Hepatocyte (in vitro differentiated cells): Measurements from ENCODE around the gene VRK1. TPM values are rescaled to one million over a fixed set of nuclear protein-coding genes. Genes with fewer than 3 reads are reported as not detected.

Source experiments
- DNase-seq: peaks from one replicate; pipeline ENCODE4 v3.0.0-alpha.2; 2016; ENCODE audit warnings: low spot score
- H2AFZ ChIP-seq: fragments of 200-600 bp; sonication (generic); 2 replicates; pipeline ENCODE4 v1.6.0; 2016; ENCODE audit warnings: antibody characterized with exemption, mild to moderate bottlenecking
- H3K27ac ChIP-seq: fragments of 200-600 bp; sonication (generic); 2 replicates; pipeline ENCODE4 v1.5.1; 2016; ENCODE audit warnings: mild to moderate bottlenecking
- H3K27me3 ChIP-seq: fragments of 200-600 bp; sonication (generic); 2 replicates; pipeline ENCODE4 v1.6.1; 2016
- H3K36me3 ChIP-seq: fragments of 200-600 bp; sonication (generic); replicated peaks from 2 replicates; pipeline ENCODE4 v1.5.1; 2016; ENCODE audit warnings: low read depth; ENCODE audit not compliant: insufficient read depth
- H3K4me1 ChIP-seq: fragments of 200-600 bp; sonication (generic); 2 replicates; pipeline ENCODE4 v1.5.1; 2016; ENCODE audit warnings: mild to moderate bottlenecking, moderate library complexity; ENCODE audit not compliant: insufficient read depth
- H3K4me2 ChIP-seq: fragments of 200-600 bp; sonication (generic); 2 replicates; pipeline ENCODE4 v1.6.0; 2016
- H3K4me3 ChIP-seq: fragments of 200-600 bp; sonication (generic); 2 replicates; pipeline ENCODE4 v1.5.1; 2016; ENCODE audit warnings: mild to moderate bottlenecking
- H3K79me2 ChIP-seq: fragments of 200-600 bp; sonication (generic); 2 replicates; pipeline ENCODE4 v1.6.0; 2017; ENCODE audit warnings: mild to moderate bottlenecking
- H3K9me2 ChIP-seq: fragments of 200-600 bp; sonication (generic); replicated peaks from 2 replicates; pipeline ENCODE4 v1.6.0; 2017; ENCODE audit warnings: mild to moderate bottlenecking; ENCODE audit not compliant: insufficient read depth
- H3K9me3 ChIP-seq: fragments of 200-600 bp; sonication (generic); 2 replicates; pipeline ENCODE4 v1.5.1; 2016; ENCODE audit warnings: low read depth, mild to moderate bottlenecking
- H4K20me1 ChIP-seq: fragments of 200-600 bp; sonication (generic); 2 replicates; pipeline ENCODE4 v1.6.0; 2016; ENCODE audit warnings: mild to moderate bottlenecking; ENCODE audit not compliant: insufficient read depth, poor library complexity, severe bottlenecking
- EZH2 ChIP-seq: fragments of 200-600 bp; sonication (generic); IDR thresholded peaks from 2 replicates; pipeline ENCODE4 v1.6.1; 2016; ENCODE audit warnings: antibody characterized with exemption, mild to moderate bottlenecking, borderline replicate concordance
- EZH2phosphoT487 ChIP-seq: fragments of 200-600 bp; sonication (generic); IDR thresholded peaks from one replicate; pipeline ENCODE4 v1.6.1; 2018; ENCODE audit warnings: antibody characterized with exemption, mild to moderate bottlenecking, low read depth, moderate library complexity; ENCODE audit not compliant: unreplicated experiment, severe bottlenecking
- WGBS: methylation state at CpG from one replicate; pipeline ENCODE4 v1.1.6; 2016; ENCODE audit warnings: low lambda C conversion rate; ENCODE audit errors: missing lambda C conversion rate; 5-methylcytosine and 5-hydroxymethylcytosine counted together
- polyA plus RNA-seq: library from polyadenylated mRNA; unstranded; fragments of >200 nt; fragmentation: Nextera tagmentation; extraction: Ambion mirVana; gene quantifications from 2 replicates; pipeline ENCODE4 v1.2.1, GENCODE V29; 2016
- total RNA-seq: library from RNA; depleted of rRNA; stranded (reverse); fragments of >200 nt; gene quantifications from 2 replicates; pipeline ENCODE4 v1.2.3, GENCODE V29; 2014
- TF ChIP-seq, protein P1 (sequence below): fragments of 200-600 bp; sonication (generic); IDR thresholded peaks from 2 replicates; pipeline ENCODE4 v1.5.1; 2016; ENCODE audit warnings: antibody characterized with exemption, mild to moderate bottlenecking; ENCODE audit not compliant: poor library complexity

VRK1 gene
- total and polyA plus RNA-seq, 2 experiments from 2014 or later: 16.5 to 21.5 TPM

GRCh38 chr14:96798956-96799355 is 1.8 kb downstream of the VRK1 start:
- Histone ChIP-seq H2AFZ (no peak overlapping the region), H3K9me2 (no peaks in the 10 kb centered on the region), H3K79me2 (peaks cover 61% of the 10 kb centered on the region), H3K36me3 (no peaks in the 10 kb centered on the region), H3K4me1 (no peaks in the 10 kb centered on the region), H3K4me2 (no peak overlapping the region), H3K27ac (no peak overlapping the region), H4K20me1 (peaks cover 4% of the 10 kb centered on the region), H3K27me3 (no peaks in the 10 kb centered on the region), H3K9me3 (no peaks in the 10 kb centered on the region), H3K4me3 (no peak overlapping the region)
- WGBS: 90% methylated on average over 1 of the region's 1 CpG
- DNase-seq: no peak
- TF ChIP-seq EZH2phosphoT487 (no peak), EZH2 (no peak)
- TF ChIP-seq, protein P1, sequence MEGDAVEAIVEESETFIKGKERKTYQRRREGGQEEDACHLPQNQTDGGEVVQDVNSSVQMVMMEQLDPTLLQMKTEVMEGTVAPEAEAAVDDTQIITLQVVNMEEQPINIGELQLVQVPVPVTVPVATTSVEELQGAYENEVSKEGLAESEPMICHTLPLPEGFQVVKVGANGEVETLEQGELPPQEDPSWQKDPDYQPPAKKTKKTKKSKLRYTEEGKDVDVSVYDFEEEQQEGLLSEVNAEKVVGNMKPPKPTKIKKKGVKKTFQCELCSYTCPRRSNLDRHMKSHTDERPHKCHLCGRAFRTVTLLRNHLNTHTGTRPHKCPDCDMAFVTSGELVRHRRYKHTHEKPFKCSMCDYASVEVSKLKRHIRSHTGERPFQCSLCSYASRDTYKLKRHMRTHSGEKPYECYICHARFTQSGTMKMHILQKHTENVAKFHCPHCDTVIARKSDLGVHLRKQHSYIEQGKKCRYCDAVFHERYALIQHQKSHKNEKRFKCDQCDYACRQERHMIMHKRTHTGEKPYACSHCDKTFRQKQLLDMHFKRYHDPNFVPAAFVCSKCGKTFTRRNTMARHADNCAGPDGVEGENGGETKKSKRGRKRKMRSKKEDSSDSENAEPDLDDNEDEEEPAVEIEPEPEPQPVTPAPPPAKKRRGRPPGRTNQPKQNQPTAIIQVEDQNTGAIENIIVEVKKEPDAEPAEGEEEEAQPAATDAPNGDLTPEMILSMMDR: no peak

DNA sequence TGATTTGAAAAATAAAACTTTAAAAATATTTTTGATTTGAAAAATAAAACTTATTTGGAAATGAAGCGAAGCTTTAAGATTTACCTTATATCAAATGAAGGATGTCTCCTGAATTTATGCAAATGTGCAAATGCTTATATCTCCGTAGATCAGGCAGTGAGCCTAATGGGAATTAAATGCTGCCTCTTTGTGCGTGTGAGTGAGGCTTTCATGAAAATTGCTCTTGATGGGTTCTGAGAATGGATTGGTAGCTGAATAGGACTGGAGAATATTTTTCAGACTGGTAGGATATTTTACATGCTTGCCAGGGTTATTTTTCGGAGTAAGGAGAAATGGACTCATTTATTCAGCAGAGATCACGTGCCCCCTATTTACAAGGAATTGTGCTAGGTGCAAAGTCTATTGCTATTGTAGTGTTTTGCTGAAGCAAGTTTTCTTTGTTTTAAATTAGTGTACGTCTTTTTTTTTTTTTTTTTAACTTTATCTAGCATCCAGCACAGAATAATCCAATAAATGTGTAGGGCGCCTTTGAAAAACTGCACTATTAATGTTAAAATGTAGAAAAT is 2.4 kb downstream of the VRK1 start:
- Histone ChIP-seq H3K9me2 (no peaks in the 10 kb centered on the region), H4K20me1 (peaks cover 4% of the 10 kb centered on the region), H3K79me2 (peaks cover 68% of the 10 kb centered on the region), H3K4me3 (no peak overlapping the region), H3K27me3 (no peaks in the 10 kb centered on the region), H3K4me2 (no peak overlapping the region), H3K36me3 (no peaks in the 10 kb centered on the region), H3K27ac (no peak overlapping the region), H3K4me1 (no peaks in the 10 kb centered on the region), H2AFZ (no peak overlapping the region), H3K9me3 (no peaks in the 10 kb centered on the region)
- no peak for DNase-seq
- WGBS: 92% methylated on average over 7 of the region's 7 CpGs
- TF ChIP-seq, protein P1: no peak
- TF ChIP-seq EZH2 (no peak), EZH2phosphoT487 (no peak)

GRCh38 chr14:96801931-96802330 is 4.7 kb downstream of the VRK1 start:
- no peak for DNase-seq

More at GRCh38 chr14:96801931-96802330, 4.7 kb downstream of the VRK1 start:
- Histone ChIP-seq H3K36me3 (no peaks in the 10 kb centered on the region), H3K4me1 (no peaks in the 10 kb centered on the region), H3K4me2 (no peak overlapping the region), H4K20me1 (peaks cover 4% of the 10 kb centered on the region), H3K9me2 (no peaks in the 10 kb centered on the region), H3K27me3 (no peaks in the 10 kb centered on the region), H3K9me3 (no peaks in the 10 kb centered on the region), H3K4me3 (no peak overlapping the region), H2AFZ (no peak overlapping the region), H3K27ac (no peak overlapping the region), H3K79me2 (peaks cover 86% of the 10 kb centered on the region)
- 80% methylated on average over 5 of the region's 5 CpGs for WGBS
- TF ChIP-seq EZH2 (no peak), EZH2phosphoT487 (no peak)
- TF ChIP-seq, protein P1: no peak
